ENCODE measurements around the gene CCDC184. TPM values are rescaled to one million over a fixed set of nuclear protein-coding genes. Genes with fewer than 3 reads are reported as not detected.
"Not testable (repeated sequence)": the region's sequence is repeated elsewhere in the genome, so short reads cannot be mapped to it uniquely, and the experiment has no call there.

Gene CCDC184
- total RNA-seq, 1 donor from 2014 or later: 0.12 TPM

GRCh38 chr12:48221645-48222044, 38.2 kb downstream of the CCDC184 start:
- no peaks in the 10 kb centered on the region for H3K4me1 Mint-ChIP-seq (ENCODE audit: low read depth)
- H3K9me3 Mint-ChIP-seq (ENCODE audit: low read depth): peaks cover 3% of the 10 kb centered on the region
- DNase-seq (ENCODE audit: low spot score, unreplicated experiment): no peak
- H3K27me3 Mint-ChIP-seq: peaks cover 20% of the 10 kb centered on the region
- H3K4me3 Mint-ChIP-seq (ENCODE audit: low read depth): no peak overlapping the region
- H3K36me3 Mint-ChIP-seq (ENCODE audit: insufficient read depth): no peaks in the 10 kb centered on the region
- TF ChIP-seq CTCF (IDR thresholded peaks at IDR 0.05; ENCODE audit: unreplicated experiment): no peak
- no peak overlapping the region for H3K27ac Mint-ChIP-seq

GRCh38 chr12:48224533-48224932, 41.1 kb downstream of the CCDC184 start:
- not testable (repeated sequence) for H3K27ac Mint-ChIP-seq; H3K4me1 Mint-ChIP-seq (ENCODE audit: low read depth); H3K36me3 Mint-ChIP-seq (ENCODE audit: insufficient read depth); H3K4me3 Mint-ChIP-seq (ENCODE audit: low read depth); DNase-seq (ENCODE audit: low spot score, unreplicated experiment)
- Mint-ChIP-seq H3K27me3 (peaks cover 14% of the 10 kb centered on the region), H3K9me3 (ENCODE audit: low read depth) (peaks cover 23% of the 10 kb centered on the region)

- not testable (repeated sequence) for H3K36me3 Mint-ChIP-seq (ENCODE audit: insufficient read depth); DNase-seq (ENCODE audit: low spot score, unreplicated experiment); H3K27me3 Mint-ChIP-seq; H3K27ac Mint-ChIP-seq; H3K4me1 Mint-ChIP-seq (ENCODE audit: low read depth); H3K4me3 Mint-ChIP-seq (ENCODE audit: low read depth)
- peaks cover 38% of the 10 kb centered on the region for H3K9me3 Mint-ChIP-seq (ENCODE audit: low read depth)
These were observed 47.9 kb downstream of the CCDC184 start for GRCh38 chr12:48231169-48231958.

Other genes with a start within 250 kb of the CCDC184 start
- gene TMEM106C, start 220.0 kb upstream of the CCDC184 start, total RNA-seq: 76.1 and 83.9 TPM in 2 replicates
- 424 and 446 TPM in 2 replicates for gene COL2A1, start 179.2 kb upstream of the CCDC184 start, total RNA-seq
- gene SENP1, start 77.6 kb upstream of the CCDC184 start, total RNA-seq: 34.9 and 38.4 TPM in 2 replicates
- gene PFKM, start 64.3 kb upstream of the CCDC184 start, total RNA-seq: 132 and 141 TPM in 2 replicates
- 22.2 and 27.0 TPM in 2 replicates for gene ASB8, start 26.1 kb upstream of the CCDC184 start, total RNA-seq
- gene OR10AD1, start 19.6 kb downstream of the CCDC184 start, total RNA-seq: not detected in 2 replicates
- gene ZNF641, start 167.3 kb downstream of the CCDC184 start, total RNA-seq: 33.5 and 34.2 TPM in 2 replicates